GM13977 (cell line): Measurements from ENCODE around the gene PRKAR1B.

Source experiments
- DNase-seq: peaks from one replicate; pipeline ENCODE4 v3.0.0; 2012; ENCODE audit warnings: low spot score
- CTCF ChIP-seq: IDR thresholded peaks from 2 replicates; pipeline ENCODE4 v1.5.1; 2012; ENCODE audit warnings: mild to moderate bottlenecking, control low read depth; ENCODE audit not compliant: insufficient read depth; ENCODE audit errors: extremely low read depth, missing control alignments
- in situ Hi-C: fragments of 300-500 bp; cut with MboI; formaldehyde crosslinking; loops from one replicate; pipeline ENCODE4 v1.12.0; 2022; ENCODE audit warnings: low sequenced_read_pairs, low pct_unique_long_range_greater_than_20kb, mixed read lengths, inconsistent platforms; ENCODE audit not compliant: unreplicated experiment

Gene PRKAR1B

GRCh38 chr7:527723-528122, 199.4 kb downstream of the PRKAR1B start:
- DNase-seq: no peak
- TF ChIP-seq CTCF: no peak
- in situ Hi-C loops: no loop called here

GRCh38 chr7:526460-527034, 200.5 kb downstream of the PRKAR1B start:
- TF ChIP-seq CTCF: no peak
- in situ Hi-C loops: no loop called here
- no peak for DNase-seq

- TF ChIP-seq CTCF: no peak
- in situ Hi-C loops: no loop called here
- no peak for DNase-seq
These were observed 201.3 kb downstream of the PRKAR1B start for GRCh38 chr7:525740-526139.

- DNase-seq: no peak
- TF ChIP-seq CTCF: no peak
- in situ Hi-C loops: no loop called here
These were observed 202.3 kb downstream of the PRKAR1B start for GRCh38 chr7:524800-525199.

- TF ChIP-seq CTCF: no peak
- DNase-seq: no peak
- in situ Hi-C loops: no loop called here
These were observed 203.4 kb downstream of the PRKAR1B start for GRCh38 chr7:523347-524336.

GRCh38 chr7:522951-523314, 204.1 kb downstream of the PRKAR1B start:
- no peak for DNase-seq
- TF ChIP-seq CTCF: no peak
- in situ Hi-C loops: no loop called here
